GM23338 (cell line): ENCODE measurements around the gene MYOZ2.
"Not testable (repeated sequence)": the region's sequence is repeated elsewhere in the genome, so short reads cannot be mapped to it uniquely, and the experiment has no call there.

ENCODE experiments used
- CREB1 ChIP-seq: fragments of 250-450 bp; sonication (Bioruptor Pico); IDR thresholded peaks from 2 replicates; pipeline ENCODE4 v1.5.0; 2020; ENCODE audit warnings: low read depth, mild to moderate bottlenecking, moderate library complexity
- CTCF ChIP-seq, 2 experiments: fragments of 200-600 bp in 1 of 2; sonication (generic) in 1 of 2; conservative IDR thresholded peaks; 2 replicates each; pipeline versions ENCODE4 v1.5.1 to v1.6.1; 2016 to 2017; ENCODE audit warnings: antibody characterized with exemption in 2 of 2, low read depth in 2 of 2, mild to moderate bottlenecking in 2 of 2, moderate library complexity in 1 of 2
- EZH2 ChIP-seq: fragments of 200-600 bp; sonication (generic); IDR thresholded peaks from one replicate; pipeline ENCODE4 v1.8.0; 2017; ENCODE audit warnings: antibody characterized with exemption, mild to moderate bottlenecking, low read depth; ENCODE audit not compliant: unreplicated experiment
- EZH2phosphoT487 ChIP-seq: fragments of 200-600 bp; sonication (generic); IDR thresholded peaks from one replicate; pipeline ENCODE4 v1.8.1; 2018; ENCODE audit warnings: antibody characterized with exemption; ENCODE audit not compliant: unreplicated experiment
- JUNB ChIP-seq: IDR thresholded peaks from one replicate; pipeline ENCODE4 v1.6.1; 2016; ENCODE audit warnings: antibody characterized with exemption; ENCODE audit not compliant: unreplicated experiment
- NANOG ChIP-seq: IDR thresholded peaks from 2 replicates; pipeline ENCODE4 v1.6.1; 2016; ENCODE audit warnings: antibody characterized with exemption, borderline replicate concordance
- POLR2AphosphoS5 ChIP-seq: IDR thresholded peaks from 2 replicates; pipeline ENCODE4 v1.6.1; 2016; ENCODE audit warnings: antibody characterized with exemption, low read depth

GRCh38 chr4:119173729-119174361 lies 38.2 kb downstream of the MYOZ2 start:
- not testable (repeated sequence) for TF ChIP-seq CTCF (conservative IDR thresholded peaks at IDR 0.05; ENCODE audit: low read depth in 2 of 2); POLR2AphosphoS5; JUNB; NANOG; EZH2; CREB1 (CRISPR knock-in tag); EZH2phosphoT487
